HG03196 (cell line): ENCODE data around the gene KSR1.
"Not testable (repeated sequence)": the region's sequence is repeated elsewhere in the genome, so short reads cannot be mapped to it uniquely, and the experiment has no call there.

Source experiments
- ATAC-seq: cut with Tn5 transposase; IDR thresholded peaks from one replicate; pipeline ENCODE4 v1.9.1; 2021; ENCODE audit not compliant: unreplicated experiment

KSR1 gene

GRCh38 chr17:27651411-27652345 is 195.4 kb downstream of the KSR1 start:
- no peak for ATAC-seq

- ATAC-seq: not testable (repeated sequence)
Measured at GRCh38 chr17:27653449-27653971, 197.3 kb downstream of the KSR1 start.

- ATAC-seq: no peak
Measured at GRCh38 chr17:27654136-27654535, 197.9 kb downstream of the KSR1 start.

GRCh38 chr17:27654654-27655524 is 198.6 kb downstream of the KSR1 start:
- peak; percentile 60 for ATAC-seq

- not testable (repeated sequence) for ATAC-seq
Measured at GRCh38 chr17:27655525-27656111, 199.4 kb downstream of the KSR1 start.

- not testable (repeated sequence) for ATAC-seq
Measured at GRCh38 chr17:27656620-27657019, 200.4 kb downstream of the KSR1 start.

- ATAC-seq: no peak
Measured at GRCh38 chr17:27657620-27658019, 201.4 kb downstream of the KSR1 start.

- no peak for ATAC-seq
Measured at GRCh38 chr17:27659683-27660082, 203.4 kb downstream of the KSR1 start.

- no peak for ATAC-seq
Measured at GRCh38 chr17:27660436-27660835, 204.2 kb downstream of the KSR1 start.

- no peak for ATAC-seq
Measured at GRCh38 chr17:27663936-27664605, 207.8 kb downstream of the KSR1 start.

- ATAC-seq: no peak
Measured at GRCh38 chr17:27664606-27664965, 208.3 kb downstream of the KSR1 start.

GRCh38 chr17:27665549-27665948 is 209.3 kb downstream of the KSR1 start:
- ATAC-seq: no peak

- not testable (repeated sequence) for ATAC-seq
Measured at GRCh38 chr17:27666270-27666669, 210.0 kb downstream of the KSR1 start.

- ATAC-seq: no peak
Measured at GRCh38 chr17:27666831-27667560, 210.7 kb downstream of the KSR1 start.

GRCh38 chr17:27667656-27668487 is 211.6 kb downstream of the KSR1 start:
- ATAC-seq: no peak

GRCh38 chr17:27668488-27668823 is 212.2 kb downstream of the KSR1 start:
- ATAC-seq: no peak

- ATAC-seq: no peak
Measured at GRCh38 chr17:27669136-27669535, 212.9 kb downstream of the KSR1 start.

GRCh38 chr17:27669850-27670249 is 213.6 kb downstream of the KSR1 start:
- no peak for ATAC-seq
